HEK293T (cell line): ENCODE results near the gene FAM47A.

Experiments used
- ARNT ChIP-seq: fragments of 450-650 bp; IDR thresholded peaks from 2 replicates; pipeline ENCODE4 v1.6.1; 2017; ENCODE audit warnings: mild to moderate bottlenecking
- ELF4 ChIP-seq: fragments of 450-650 bp; IDR thresholded peaks from 2 replicates; pipeline ENCODE4 v1.6.1; 2017; ENCODE audit warnings: antibody characterized with exemption
- FOXK2 ChIP-seq: fragments of 450-650 bp; IDR thresholded peaks from 2 replicates; pipeline ENCODE4 v1.6.1; 2016; ENCODE audit warnings: mild to moderate bottlenecking
- FOXM1 ChIP-seq: fragments of 450-650 bp; IDR thresholded peaks from 2 replicates; pipeline ENCODE4 v1.6.1; 2017; ENCODE audit warnings: mild to moderate bottlenecking, borderline replicate concordance
- HDGF ChIP-seq: fragments of 450-650 bp; IDR thresholded peaks from 2 replicates; pipeline ENCODE4 v1.6.1; 2017; ENCODE audit warnings: antibody characterized with exemption, borderline replicate concordance
- NFRKB ChIP-seq: fragments of 450-650 bp; IDR thresholded peaks from 2 replicates; pipeline ENCODE4 v1.6.1; 2016; ENCODE audit warnings: mild to moderate bottlenecking, moderate library complexity
- SP1 ChIP-seq: fragments of 450-650 bp; IDR thresholded peaks from 2 replicates; pipeline ENCODE4 v1.6.1; 2017
- TARDBP ChIP-seq: fragments of 450-650 bp; IDR thresholded peaks from 2 replicates; pipeline ENCODE4 v1.6.1; 2016
- ZNF384 ChIP-seq: fragments of 450-650 bp; IDR thresholded peaks from 2 replicates; pipeline ENCODE4 v1.6.1; 2016

- no peak for TF ChIP-seq FOXK2
- TF ChIP-seq ZNF384, result no peak
- no peak for TF ChIP-seq NFRKB
- no peak for TF ChIP-seq TARDBP
- no peak for TF ChIP-seq SP1
- TF ChIP-seq ARNT, result no peak
- no peak for TF ChIP-seq ELF4
- TF ChIP-seq FOXM1, result no peak
- TF ChIP-seq HDGF, result no peak
These were observed 12.1 kb upstream of the FAM47A start for GRCh38 chrX:34144246-34144645.
